DOHH2 (cell line): ENCODE results near the gene KCNS1.

ENCODE experiments used
- H3F3A ChIP-seq: fragments of 200-600 bp; sonication (generic), shearing (Covaris generic); 2 replicates; pipeline ENCODE4 v1.6.0; 2016; ENCODE audit warnings: antibody characterized with exemption, mild to moderate bottlenecking; ENCODE audit not compliant: control insufficient read depth, insufficient read depth
- H3K27ac ChIP-seq: fragments of 200-600 bp; sonication (generic); 2 replicates; pipeline ENCODE4 v1.5.1; 2014; ENCODE audit warnings: low read depth, mild to moderate bottlenecking, low read length, moderate library complexity
- H3K27me3 ChIP-seq: fragments of 200-600 bp; sonication (generic); 2 replicates; pipeline ENCODE4 v1.6.1; 2014; ENCODE audit warnings: mild to moderate bottlenecking, low read length, mixed read lengths; ENCODE audit not compliant: control insufficient read depth
- H3K36me3 ChIP-seq: fragments of 200-600 bp; sonication (generic); 2 replicates; pipeline ENCODE4 v1.6.1; 2014; ENCODE audit warnings: mild to moderate bottlenecking, low read length, moderate library complexity, mixed read lengths; ENCODE audit not compliant: control insufficient read depth
- H3K4me1 ChIP-seq: fragments of 200-600 bp; sonication (generic); 2 replicates; pipeline ENCODE4 v1.6.1; 2014; ENCODE audit warnings: mild to moderate bottlenecking, low read length, mixed read lengths; ENCODE audit not compliant: control insufficient read depth
- H3K4me2 ChIP-seq: fragments of 200-600 bp; sonication (generic); 2 replicates; pipeline ENCODE4 v1.6.0; 2014; ENCODE audit warnings: mild to moderate bottlenecking, low read length, moderate library complexity
- H3K4me3 ChIP-seq: fragments of 200-600 bp; sonication (generic); 2 replicates; pipeline ENCODE4 v1.5.1; 2014; ENCODE audit warnings: mild to moderate bottlenecking, low read length, mixed read lengths
- H3K79me2 ChIP-seq: fragments of 200-600 bp; sonication (generic); 2 replicates; pipeline ENCODE4 v1.6.1; 2014; ENCODE audit warnings: mild to moderate bottlenecking, low read length, mixed read lengths; ENCODE audit not compliant: control insufficient read depth
- H3K9me2 ChIP-seq: fragments of 200-600 bp; sonication (generic); replicated peaks from 2 replicates; pipeline ENCODE4 v1.6.1; 2014; ENCODE audit warnings: mild to moderate bottlenecking, low read length, mixed read lengths; ENCODE audit not compliant: control insufficient read depth
- H3K9me3 ChIP-seq: fragments of 200-600 bp; sonication (generic); 2 replicates; pipeline ENCODE4 v1.6.1; 2014; ENCODE audit warnings: antibody characterized with exemption, low read length, mixed read lengths; ENCODE audit not compliant: control insufficient read depth, insufficient read depth
- H4K20me1 ChIP-seq: fragments of 200-600 bp; sonication (generic); 2 replicates; pipeline ENCODE4 v1.6.0; 2014; ENCODE audit warnings: low read depth, mild to moderate bottlenecking, antibody characterized with exemption, low read length, moderate library complexity; ENCODE audit not compliant: control insufficient read depth, insufficient read depth
- EZH2phosphoT487 ChIP-seq: fragments of 200-600 bp; sonication (generic); IDR thresholded peaks from 2 replicates; pipeline ENCODE4 v1.6.1; 2017; ENCODE audit warnings: borderline replicate concordance, mild to moderate bottlenecking, antibody characterized with exemption, low read length, moderate library complexity, mixed read lengths
- TF ChIP-seq, protein P1 (sequence below): fragments of 200-600 bp; sonication (generic); IDR thresholded peaks from one replicate; pipeline ENCODE4 v1.5.1; 2014; ENCODE audit warnings: antibody characterized with exemption, mild to moderate bottlenecking, low read depth, low read length; ENCODE audit not compliant: poor library complexity, severe bottlenecking

KCNS1 gene

DNA sequence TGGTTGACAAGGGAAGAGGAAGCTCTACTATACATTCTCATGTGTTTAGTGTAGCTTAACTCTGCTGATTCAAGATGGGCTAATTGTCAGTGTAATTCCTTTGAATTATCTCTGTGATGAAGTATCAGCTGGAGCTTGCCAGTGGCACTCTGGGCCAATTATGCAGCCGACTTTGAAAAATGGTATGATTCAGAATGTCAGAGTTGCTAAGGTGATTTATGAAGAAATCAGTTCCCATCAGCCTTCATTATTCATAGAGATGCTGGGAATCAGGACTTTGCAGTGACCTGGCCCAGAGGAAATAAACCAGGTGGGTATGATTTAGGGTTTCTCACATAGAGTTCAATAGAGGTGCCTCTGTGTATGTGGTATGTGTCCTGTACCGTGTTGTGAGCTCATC is 33.4 kb downstream of the KCNS1 start:
- Histone ChIP-seq H3K9me3 (no peaks in the 10 kb centered on the region), H3K4me2 (no peak overlapping the region), H3K4me3 (no peak overlapping the region), H3K9me2 (no peaks in the 10 kb centered on the region), H3K79me2 (peaks cover 80% of the 10 kb centered on the region), H3K4me1 (peaks cover 33% of the 10 kb centered on the region), H3K36me3 (peaks cover 62% of the 10 kb centered on the region), H4K20me1 (no peaks in the 10 kb centered on the region), H3K27ac (no peak overlapping the region), H3F3A (no peaks in the 10 kb centered on the region), H3K27me3 (no peaks in the 10 kb centered on the region)
- no peak for TF ChIP-seq EZH2phosphoT487
- TF ChIP-seq, protein P1, sequence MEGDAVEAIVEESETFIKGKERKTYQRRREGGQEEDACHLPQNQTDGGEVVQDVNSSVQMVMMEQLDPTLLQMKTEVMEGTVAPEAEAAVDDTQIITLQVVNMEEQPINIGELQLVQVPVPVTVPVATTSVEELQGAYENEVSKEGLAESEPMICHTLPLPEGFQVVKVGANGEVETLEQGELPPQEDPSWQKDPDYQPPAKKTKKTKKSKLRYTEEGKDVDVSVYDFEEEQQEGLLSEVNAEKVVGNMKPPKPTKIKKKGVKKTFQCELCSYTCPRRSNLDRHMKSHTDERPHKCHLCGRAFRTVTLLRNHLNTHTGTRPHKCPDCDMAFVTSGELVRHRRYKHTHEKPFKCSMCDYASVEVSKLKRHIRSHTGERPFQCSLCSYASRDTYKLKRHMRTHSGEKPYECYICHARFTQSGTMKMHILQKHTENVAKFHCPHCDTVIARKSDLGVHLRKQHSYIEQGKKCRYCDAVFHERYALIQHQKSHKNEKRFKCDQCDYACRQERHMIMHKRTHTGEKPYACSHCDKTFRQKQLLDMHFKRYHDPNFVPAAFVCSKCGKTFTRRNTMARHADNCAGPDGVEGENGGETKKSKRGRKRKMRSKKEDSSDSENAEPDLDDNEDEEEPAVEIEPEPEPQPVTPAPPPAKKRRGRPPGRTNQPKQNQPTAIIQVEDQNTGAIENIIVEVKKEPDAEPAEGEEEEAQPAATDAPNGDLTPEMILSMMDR = no peak

DNA sequence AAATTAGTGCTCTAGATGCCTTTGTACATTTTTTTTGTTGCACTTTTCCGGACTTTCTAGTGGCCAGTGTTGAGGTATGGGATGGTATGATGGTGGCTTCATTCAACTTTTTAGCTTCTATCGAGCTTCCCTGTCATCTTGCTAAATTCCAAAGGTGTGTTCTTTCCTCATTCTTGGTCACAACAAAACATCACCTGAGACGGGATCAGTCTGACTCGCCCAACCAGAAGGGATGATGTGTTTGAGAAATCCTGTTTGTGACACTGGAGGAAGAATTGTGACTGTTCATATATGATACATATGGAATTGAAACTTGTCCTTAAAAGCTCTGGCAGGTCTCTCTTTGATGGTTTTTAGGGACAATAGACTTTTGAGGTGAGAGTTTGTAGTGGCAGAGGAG is 33.8 kb downstream of the KCNS1 start:
- peaks cover 66% of the 10 kb centered on the region for H3K36me3 ChIP-seq
- TF ChIP-seq EZH2phosphoT487 = no peak
- TF ChIP-seq, protein P1 = no peak
- no peaks in the 10 kb centered on the region for H3K9me2 ChIP-seq
- peaks cover 84% of the 10 kb centered on the region for H3K79me2 ChIP-seq
- no peaks in the 10 kb centered on the region for H3K27me3 ChIP-seq
- H3K9me3 ChIP-seq = no peaks in the 10 kb centered on the region
- H3F3A ChIP-seq = no peaks in the 10 kb centered on the region
- no peak overlapping the region for H3K4me3 ChIP-seq
- H3K4me1 ChIP-seq = peaks cover 37% of the 10 kb centered on the region
- no peaks in the 10 kb centered on the region for H4K20me1 ChIP-seq
- no peak overlapping the region for H3K4me2 ChIP-seq
- no peak overlapping the region for H3K27ac ChIP-seq

DNA sequence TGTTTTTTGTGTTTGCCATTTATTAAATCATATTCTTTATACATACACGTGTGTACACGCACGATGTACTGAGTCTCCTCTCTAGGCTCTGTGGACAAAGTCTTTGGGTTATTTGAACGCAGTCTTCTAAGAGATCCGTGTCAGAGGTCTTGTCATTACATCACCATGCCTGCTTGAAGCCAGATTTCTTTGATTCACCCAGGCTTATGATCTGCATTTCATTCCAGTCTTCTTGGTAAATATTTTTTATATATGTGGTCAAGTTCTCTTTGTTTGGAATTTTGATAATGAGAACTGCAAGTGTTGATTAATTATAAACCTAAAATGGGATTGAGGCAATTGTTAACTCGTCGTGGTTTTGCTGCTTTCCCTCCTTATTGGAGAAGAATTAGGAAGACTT is 34.6 kb downstream of the KCNS1 start:
- H3K9me3 ChIP-seq = no peaks in the 10 kb centered on the region
- H3K4me1 ChIP-seq = peaks cover 44% of the 10 kb centered on the region
- H3K9me2 ChIP-seq = no peaks in the 10 kb centered on the region
- TF ChIP-seq EZH2phosphoT487 = no peak
- TF ChIP-seq, protein P1 = no peak
- no peak overlapping the region for H3K27ac ChIP-seq
- peaks cover 68% of the 10 kb centered on the region for H3K36me3 ChIP-seq
- H3K27me3 ChIP-seq = no peaks in the 10 kb centered on the region
- H3F3A ChIP-seq = no peaks in the 10 kb centered on the region
- no peaks in the 10 kb centered on the region for H4K20me1 ChIP-seq
- H3K4me3 ChIP-seq = no peak overlapping the region
- peaks cover 82% of the 10 kb centered on the region for H3K79me2 ChIP-seq
- no peak overlapping the region for H3K4me2 ChIP-seq
